ENCODE measurements around the gene EXOSC2. TPM values are rescaled to one million over a fixed set of nuclear protein-coding genes. Genes with fewer than 3 reads are reported as not detected.

Gene EXOSC2
- total and polyA plus RNA-seq, 2 of the 8 experiments (the other 6 are each of a cell fraction or from before 2014, with no cell fraction given), result 47.8 to 93.6 TPM

DNA sequence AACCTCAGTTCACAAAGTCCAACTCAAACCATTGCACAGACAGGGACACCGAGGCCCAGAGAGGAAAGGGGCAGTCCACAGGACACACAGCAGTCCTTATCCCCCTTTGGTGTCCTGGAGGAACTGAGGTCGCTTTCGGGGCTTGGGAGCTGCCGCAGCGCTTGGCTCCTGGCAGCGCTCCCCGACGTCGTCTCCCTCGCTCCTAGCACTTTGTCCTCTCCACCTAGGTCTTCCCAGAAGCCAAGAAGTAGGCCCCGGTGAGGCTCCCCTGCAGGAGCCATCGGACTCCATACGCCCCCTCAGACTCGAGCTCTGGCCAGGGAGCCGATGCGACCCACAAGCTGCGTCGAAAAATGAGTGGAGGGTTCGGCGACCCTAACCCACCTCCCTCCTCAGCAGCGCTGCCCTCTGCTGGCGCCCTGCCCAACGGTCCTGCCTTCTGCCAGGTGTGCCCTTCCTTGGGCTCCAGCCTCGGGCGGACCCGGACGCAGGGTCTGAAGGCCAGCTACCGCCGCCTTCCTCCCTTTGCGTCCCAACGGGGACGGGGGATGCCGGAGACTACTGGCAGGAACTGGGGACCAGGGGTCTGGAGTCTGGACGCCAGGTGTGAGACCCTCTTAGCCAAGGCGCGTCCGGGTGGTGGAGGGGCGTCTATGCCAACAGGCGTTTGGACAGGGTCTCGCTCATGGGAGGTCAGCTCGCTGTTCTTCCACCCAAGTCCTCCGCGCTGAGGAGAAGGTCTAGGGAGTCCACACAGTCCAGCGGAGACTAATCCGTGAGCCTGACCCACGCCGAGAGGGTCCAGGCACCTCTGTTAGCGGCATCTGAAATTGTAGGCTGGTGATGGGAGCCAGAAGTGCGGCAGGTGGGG lies 31.2 kb upstream of the EXOSC2 start (continued):
- peak; percentile 37 for TF ChIP-seq KDM4A (IDR thresholded peaks at IDR 0.05; ENCODE audit: low read depth, low read length, severe bottlenecking)
- no peak for TF ChIP-seq TCF12 (IDR thresholded peaks at IDR 0.05; ENCODE audit: low read depth, low read length)
- no peak for TF ChIP-seq CEBPB (IDR thresholded peaks at IDR 0.05; ENCODE audit: low read depth, low read length)
- no peak for TF ChIP-seq PHF8 (conservative IDR thresholded peaks at IDR 0.05; ENCODE audit: low read depth, low read length)
- TF ChIP-seq SIN3A (conservative IDR thresholded peaks at IDR 0.05 in 1 of 2, IDR thresholded peaks at IDR 0.05 in 1 of 2; ENCODE audit: low read depth in 1 of 2, low read length in 2 of 2), result 0 out of 4 replicates have a peak, but pooled peaks of 1 of the 2 experiments have one; percentile 17
- TF ChIP-seq RAD21 (IDR thresholded peaks at IDR 0.05 in 1 of 2, conservative IDR thresholded peaks at IDR 0.05 in 1 of 2; ENCODE audit: low read depth in 2 of 2, low read length in 2 of 2), result peak; percentile 21 to 46; a peak in 2 of 4 replicates
- TF ChIP-seq KDM1A (IDR thresholded peaks at IDR 0.05; ENCODE audit: borderline replicate concordance, low read length), result no peak
- no peak; the same call in 1 of the 2 replicates for TF ChIP-seq CBX8 (IDR thresholded peaks at IDR 0.05; ENCODE audit: borderline replicate concordance, low read depth, low read length)
- TF ChIP-seq CTBP2 (IDR thresholded peaks at IDR 0.05; ENCODE audit: borderline replicate concordance, insufficient read depth, insufficient read length, low read length), result peak; percentile 51
- no peak for TF ChIP-seq YY1 (IDR thresholded peaks at IDR 0.05; ENCODE audit: low read depth, low read length)
- no peak for TF ChIP-seq CBX5 (IDR thresholded peaks at IDR 0.05; ENCODE audit: low read depth, low read length)
- no peak for TF ChIP-seq RBBP5 (IDR thresholded peaks at IDR 0.05; ENCODE audit: borderline replicate concordance, low read depth, low read length)
- TF ChIP-seq JUND (IDR thresholded peaks at IDR 0.05; ENCODE audit: low read length), result no peak
- no peak for TF ChIP-seq RFX5 (IDR thresholded peaks at IDR 0.05; ENCODE audit: borderline replicate concordance, low read depth, low read length)
- TF ChIP-seq, protein P1, sequence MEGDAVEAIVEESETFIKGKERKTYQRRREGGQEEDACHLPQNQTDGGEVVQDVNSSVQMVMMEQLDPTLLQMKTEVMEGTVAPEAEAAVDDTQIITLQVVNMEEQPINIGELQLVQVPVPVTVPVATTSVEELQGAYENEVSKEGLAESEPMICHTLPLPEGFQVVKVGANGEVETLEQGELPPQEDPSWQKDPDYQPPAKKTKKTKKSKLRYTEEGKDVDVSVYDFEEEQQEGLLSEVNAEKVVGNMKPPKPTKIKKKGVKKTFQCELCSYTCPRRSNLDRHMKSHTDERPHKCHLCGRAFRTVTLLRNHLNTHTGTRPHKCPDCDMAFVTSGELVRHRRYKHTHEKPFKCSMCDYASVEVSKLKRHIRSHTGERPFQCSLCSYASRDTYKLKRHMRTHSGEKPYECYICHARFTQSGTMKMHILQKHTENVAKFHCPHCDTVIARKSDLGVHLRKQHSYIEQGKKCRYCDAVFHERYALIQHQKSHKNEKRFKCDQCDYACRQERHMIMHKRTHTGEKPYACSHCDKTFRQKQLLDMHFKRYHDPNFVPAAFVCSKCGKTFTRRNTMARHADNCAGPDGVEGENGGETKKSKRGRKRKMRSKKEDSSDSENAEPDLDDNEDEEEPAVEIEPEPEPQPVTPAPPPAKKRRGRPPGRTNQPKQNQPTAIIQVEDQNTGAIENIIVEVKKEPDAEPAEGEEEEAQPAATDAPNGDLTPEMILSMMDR (IDR thresholded peaks at IDR 0.05; ENCODE audit: control extremely low read depth in 1 of 3, insufficient read depth in 1 of 3, low read depth in 1 of 3, low read length in 3 of 3), result peak in 2 of 3 experiments; percentile 29 to 54; a peak in 2 of 4 replicates
- peak; percentile 57 for TF ChIP-seq SUZ12 (IDR thresholded peaks at IDR 0.05; ENCODE audit: low read length)
- TF ChIP-seq BCL11A (IDR thresholded peaks at IDR 0.05; ENCODE audit: low read depth in 2 of 2, low read length in 2 of 2), result no peak
- peak; percentile 84 for TF ChIP-seq EZH2 (IDR thresholded peaks at IDR 0.05; ENCODE audit: low read depth, low read length, severe bottlenecking)
- TF ChIP-seq SP1 (IDR thresholded peaks at IDR 0.05; ENCODE audit: low read depth, low read length), result no peak
- TF ChIP-seq KDM5A (IDR thresholded peaks at IDR 0.05; ENCODE audit: low read length), result no peak

Measured in H1 (cell line).